Measurements from ENCODE around the gene NR2C2AP. TPM values are rescaled to one million over a fixed set of nuclear protein-coding genes. Genes with fewer than 3 reads are reported as not detected.
A peak's percentile ranks its signal among the peaks of the same experiment; 100 is the strongest.

NR2C2AP gene
- total RNA-seq, 4 donors from 2014 or later, result 13.5 to 21.3 (median 15.1) TPM

DNA sequence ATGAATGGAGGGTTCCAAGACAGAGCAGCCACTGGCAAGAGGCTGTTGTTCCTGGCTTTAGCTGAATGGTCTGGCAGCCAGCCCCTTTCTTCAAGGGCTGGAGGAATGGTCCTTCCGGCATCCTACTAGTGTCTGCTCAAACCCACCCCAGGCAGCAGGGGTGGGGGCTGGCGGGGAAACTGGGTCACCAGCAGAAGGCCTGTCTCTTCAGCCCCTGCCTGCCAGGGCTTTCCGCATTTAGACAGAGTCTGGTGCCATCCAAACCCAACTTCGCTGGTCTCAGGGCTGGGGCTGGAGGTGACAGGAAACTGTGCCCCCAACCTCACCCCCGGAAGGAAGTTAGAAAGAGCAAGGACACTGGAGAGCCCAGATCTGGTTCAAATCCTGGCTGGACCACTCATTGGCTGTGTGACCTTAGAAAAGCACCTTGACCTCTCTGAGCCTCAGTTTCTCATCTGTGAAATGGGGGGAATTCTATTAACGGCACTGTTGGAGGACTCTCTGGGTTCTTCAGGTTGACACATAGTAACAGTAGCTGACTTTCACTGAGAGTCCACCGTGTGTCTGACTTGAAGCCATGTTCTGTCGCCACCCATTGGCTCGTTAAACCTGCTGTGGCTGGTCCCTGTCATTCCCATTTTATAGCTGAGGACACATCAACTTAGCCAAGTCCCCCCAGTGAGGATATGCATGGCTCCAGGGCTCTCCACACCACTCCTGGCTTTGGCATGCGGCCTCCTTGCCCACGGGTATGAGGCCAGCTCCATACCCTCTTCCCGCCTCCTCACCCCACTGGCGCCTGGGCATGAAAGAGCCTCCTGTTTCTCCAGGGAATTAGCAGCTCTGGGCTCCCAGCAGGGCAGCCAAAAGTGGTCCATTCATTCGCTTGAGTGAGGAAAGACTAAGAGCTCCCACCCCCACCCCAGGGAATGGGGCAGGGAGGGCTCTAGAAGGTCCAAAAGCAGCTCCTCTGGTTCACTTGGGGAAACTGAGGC is 2.5 kb upstream of the NR2C2AP start:
- Histone ChIP-seq H3K27ac (peak overlapping the region in 1 of 4 donors; percentile 9), H3K27me3 (peaks cover 0 to 17% of the 10 kb centered on the region in 2 donors), H3K9me3 (no peaks in the 10 kb centered on the region), H3K36me3 (peaks cover 0 to 13% (median 0%) of the 10 kb centered on the region in 3 donors), H3K4me1 (peaks cover 0 to 41% (median 13%) of the 10 kb centered on the region in 4 donors), H3K4me3 (no peak overlapping the region)
- DNase-seq (ENCODE audit: low spot score in 2 of 2), result no peak
- TF ChIP-seq POLR2A (IDR thresholded peaks at IDR 0.05), result no peak
- TF ChIP-seq EP300 (IDR thresholded peaks at IDR 0.05), result no peak
- no peak for TF ChIP-seq CTCF (IDR thresholded peaks at IDR 0.05)
- 31 to 39% methylated on average over 14 of the region's 14 CpGs for WGBS, 2 donors

DNA sequence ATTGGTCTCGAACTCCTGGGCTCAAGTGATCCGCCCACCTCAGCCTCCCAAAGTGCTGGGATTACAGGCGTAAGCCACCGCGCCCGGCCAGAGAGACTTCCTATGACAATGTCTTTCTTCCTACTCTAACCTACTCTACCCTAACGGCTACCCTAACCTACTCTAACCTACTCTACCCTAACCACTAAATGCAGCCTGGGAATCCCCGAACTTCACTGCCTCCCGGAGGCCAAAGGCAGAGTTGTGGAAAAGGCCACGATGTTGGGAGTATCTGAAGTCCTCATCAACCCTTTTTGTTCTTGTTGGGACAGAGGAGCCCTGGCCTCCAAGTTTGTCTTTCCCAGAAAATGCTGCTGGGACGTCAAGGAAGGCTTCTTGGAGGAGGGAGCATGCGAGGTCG is 967 bp upstream of the NR2C2AP start:
- Histone ChIP-seq H3K4me1 (peaks cover 0 to 41% (median 13%) of the 10 kb centered on the region in 4 donors), H3K4me3 (no peak overlapping the region), H3K9me3 (no peaks in the 10 kb centered on the region), H3K27ac (no peak overlapping the region), H3K36me3 (peaks cover 0 to 27% (median 0%) of the 10 kb centered on the region in 3 donors), H3K27me3 (peaks cover 0 to 8% of the 10 kb centered on the region in 2 donors)
- WGBS, 2 donors, result 76% methylated on average over 13 of the region's 13 CpGs
- TF ChIP-seq POLR2A (IDR thresholded peaks at IDR 0.05), result no peak
- TF ChIP-seq CTCF (IDR thresholded peaks at IDR 0.05), result no peak
- no peak for TF ChIP-seq EP300 (IDR thresholded peaks at IDR 0.05)
- DNase-seq (ENCODE audit: low spot score in 2 of 2), result no peak

DNA sequence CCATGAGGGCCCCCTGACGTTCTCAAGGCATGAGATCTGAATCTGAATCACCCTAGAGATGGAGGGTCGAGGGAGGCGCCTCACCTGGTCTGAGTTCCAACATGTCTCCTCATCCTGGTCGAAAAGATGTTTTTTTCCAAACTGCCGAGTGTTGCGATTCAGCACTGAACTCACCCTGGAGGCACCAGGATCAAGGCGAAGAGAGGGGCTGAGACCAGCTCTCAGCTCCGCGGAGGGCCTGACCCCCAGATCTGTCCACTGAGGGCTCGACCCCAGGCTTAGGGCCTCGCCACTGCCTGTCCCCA is 555 bp downstream of the NR2C2AP start:
- no peak for DNase-seq (ENCODE audit: low spot score in 2 of 2)
- WGBS, 2 donors, result 13 to 19% methylated on average over 11 of the region's 11 CpGs
- Histone ChIP-seq H3K27ac (peak overlapping the region in 3 of 4 donors; percentile 81 to 93 (median 83)), H3K9me3 (no peaks in the 10 kb centered on the region), H3K27me3 (peaks cover 0 to 8% of the 10 kb centered on the region in 2 donors), H3K4me3 (peak overlapping the region; percentile 51 to 89 (median 64)), H3K4me1 (peaks cover 0 to 41% (median 13%) of the 10 kb centered on the region in 4 donors), H3K36me3 (peaks cover 0 to 43% (median 8%) of the 10 kb centered on the region in 3 donors)
- TF ChIP-seq EP300 (IDR thresholded peaks at IDR 0.05) (no peak), CTCF (IDR thresholded peaks at IDR 0.05) (no peak), POLR2A (IDR thresholded peaks at IDR 0.05) (no peak)

GRCh38 chr19:19201697-19202630 is 1.2 kb downstream of the NR2C2AP start:
- H3K4me1 ChIP-seq, result peaks cover 0 to 39% (median 13%) of the 10 kb centered on the region in 4 donors
- H3K9me3 ChIP-seq, result no peaks in the 10 kb centered on the region
- DNase-seq (ENCODE audit: low spot score in 2 of 2), result no peak
- WGBS, 2 donors, result 70 to 72% methylated on average over 16 to 19 of the region's 19 CpGs
- peak overlapping the region in 3 of 4 donors; percentile 51 to 68 (median 61) for H3K4me3 ChIP-seq
- H3K36me3 ChIP-seq, result peaks cover 0 to 50% (median 15%) of the 10 kb centered on the region in 3 donors
- TF ChIP-seq POLR2A (IDR thresholded peaks at IDR 0.05) (no peak), EP300 (IDR thresholded peaks at IDR 0.05) (no peak), CTCF (IDR thresholded peaks at IDR 0.05) (no peak)
- H3K27ac ChIP-seq, result peak overlapping the region in 3 of 4 donors; percentile 81 to 93 (median 83)
- peaks cover 0 to 3% of the 10 kb centered on the region in 2 donors for H3K27me3 ChIP-seq

Measured in tibial nerve (tissue), 4 donors.